Smooth muscle cell (in vitro differentiated cells): ENCODE measurements around the gene PTPN22. TPM values are rescaled to one million over a fixed set of nuclear protein-coding genes. Genes with fewer than 3 reads are reported as not detected.

Experiments used
- DNase-seq: peaks from one replicate; lab custom pipeline; 2025; ENCODE audit not compliant: unreplicated experiment; lab: John Stamatoyannopoulos, UW
- H2AFZ ChIP-seq: fragments of 200-600 bp; sonication (generic); 2 replicates; pipeline ENCODE4 v1.6.0; 2016; ENCODE audit warnings: antibody characterized with exemption, low read depth, mild to moderate bottlenecking
- H3F3A ChIP-seq: fragments of 200-600 bp; sonication (generic); 2 replicates; pipeline ENCODE4 v1.6.0; 2017; ENCODE audit warnings: antibody characterized with exemption, low read depth
- H3K27ac ChIP-seq: fragments of 200-600 bp; sonication (generic); 2 replicates; pipeline ENCODE4 v1.5.1; 2016; ENCODE audit warnings: low read depth, mild to moderate bottlenecking
- H3K27me3 ChIP-seq: fragments of 200-600 bp; sonication (generic); 2 replicates; pipeline ENCODE4 v1.6.1; 2016; ENCODE audit warnings: low read depth, mild to moderate bottlenecking
- H3K36me3 ChIP-seq: fragments of 200-600 bp; sonication (generic); 2 replicates; pipeline ENCODE4 v1.5.1; 2016; ENCODE audit warnings: low read depth
- H3K4me1 ChIP-seq: fragments of 200-600 bp; sonication (generic); 2 replicates; pipeline ENCODE4 v1.5.1; 2016; ENCODE audit warnings: low read depth
- H3K4me2 ChIP-seq: fragments of 200-600 bp; sonication (generic); 2 replicates; pipeline ENCODE4 v1.6.0; 2016; ENCODE audit warnings: mild to moderate bottlenecking
- H3K4me3 ChIP-seq: fragments of 200-600 bp; sonication (generic); 2 replicates; pipeline ENCODE4 v1.5.1; 2016; ENCODE audit warnings: mild to moderate bottlenecking
- H3K79me2 ChIP-seq: fragments of 200-600 bp; sonication (generic); 2 replicates; pipeline ENCODE4 v1.6.0; 2016; ENCODE audit warnings: low read depth, mild to moderate bottlenecking
- H3K9ac ChIP-seq: fragments of 200-600 bp; sonication (generic); 2 replicates; pipeline ENCODE4 v1.6.0; 2016; ENCODE audit warnings: low read depth
- H3K9me3 ChIP-seq: fragments of 200-600 bp; sonication (generic); replicated peaks from 2 replicates; pipeline ENCODE4 v1.5.1; 2016; ENCODE audit warnings: low read depth
- H4K20me1 ChIP-seq: fragments of 200-600 bp; sonication (generic); 2 replicates; pipeline ENCODE4 v1.6.0; 2016; ENCODE audit warnings: low read depth
- WGBS: methylation state at CpG from one replicate; pipeline ENCODE4 v1.1.7; 2016; ENCODE audit warnings: low lambda C conversion rate; 5-methylcytosine and 5-hydroxymethylcytosine counted together
- polyA plus RNA-seq: library from polyadenylated mRNA; unstranded; fragments of >200 nt; fragmentation: Nextera tagmentation; extraction: Ambion mirVana; gene quantifications from 2 replicates; pipeline ENCODE4 v1.2.1, GENCODE V29; 2016
- total RNA-seq: library from RNA; depleted of rRNA; stranded (reverse); fragments of >200 nt; gene quantifications from 2 replicates; pipeline ENCODE4 v1.2.3, GENCODE V29; 2014
- TF ChIP-seq, protein P1 (sequence below): fragments of 200-600 bp; sonication (generic); IDR thresholded peaks from 2 replicates; pipeline ENCODE4 v1.5.1; 2017; ENCODE audit warnings: borderline replicate concordance, mild to moderate bottlenecking, antibody characterized with exemption; ENCODE audit not compliant: insufficient read depth, poor library complexity, severe bottlenecking

Gene PTPN22
- total and polyA plus RNA-seq, 2 experiments from 2014 or later = not detected

DNA sequence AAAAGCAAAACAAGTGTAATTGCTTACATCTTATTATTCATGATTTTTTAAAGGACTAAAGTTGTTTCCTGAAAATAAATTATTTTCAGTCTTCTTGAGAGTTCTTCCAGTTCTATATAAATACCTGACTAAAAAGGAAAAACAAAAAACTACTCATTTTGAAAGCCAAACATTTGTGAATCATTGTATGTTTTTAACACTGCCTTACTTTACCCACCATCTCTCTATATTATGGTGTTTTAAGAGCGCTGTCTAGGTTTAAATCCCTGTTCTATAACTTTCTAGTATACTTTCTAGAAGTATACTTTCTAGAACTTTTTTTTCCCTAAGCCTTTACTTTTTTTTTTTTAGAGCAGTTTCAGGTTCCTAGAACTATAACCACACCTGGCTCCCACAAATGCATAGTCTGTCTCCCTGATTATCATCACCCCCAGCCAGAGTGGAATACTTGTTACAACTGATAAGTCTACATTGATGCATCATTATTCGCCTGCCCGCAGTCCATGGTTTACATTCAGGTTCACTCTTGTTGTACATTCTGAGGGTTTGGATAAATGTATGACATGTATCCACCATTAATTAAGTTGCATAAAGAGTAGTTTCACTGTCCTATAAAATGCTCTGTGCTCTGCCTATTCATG, 69.0 kb downstream of the PTPN22 start:
- Histone ChIP-seq H4K20me1 (peaks cover 91% of the 10 kb centered on the region), H3K9me3 (no peaks in the 10 kb centered on the region), H3K9ac (no peak overlapping the region), H3K79me2 (peaks cover 98% of the 10 kb centered on the region), H2AFZ (no peak overlapping the region), H3K27me3 (no peaks in the 10 kb centered on the region), H3K4me3 (no peak overlapping the region), H3K4me2 (no peak overlapping the region), H3K36me3 (peaks cover 4% of the 10 kb centered on the region), H3F3A (peaks cover 6% of the 10 kb centered on the region), H3K4me1 (peaks cover 8% of the 10 kb centered on the region), H3K27ac (no peak overlapping the region)
- WGBS = 97% methylated on average over 3 of the region's 3 CpGs
- TF ChIP-seq, protein P1, sequence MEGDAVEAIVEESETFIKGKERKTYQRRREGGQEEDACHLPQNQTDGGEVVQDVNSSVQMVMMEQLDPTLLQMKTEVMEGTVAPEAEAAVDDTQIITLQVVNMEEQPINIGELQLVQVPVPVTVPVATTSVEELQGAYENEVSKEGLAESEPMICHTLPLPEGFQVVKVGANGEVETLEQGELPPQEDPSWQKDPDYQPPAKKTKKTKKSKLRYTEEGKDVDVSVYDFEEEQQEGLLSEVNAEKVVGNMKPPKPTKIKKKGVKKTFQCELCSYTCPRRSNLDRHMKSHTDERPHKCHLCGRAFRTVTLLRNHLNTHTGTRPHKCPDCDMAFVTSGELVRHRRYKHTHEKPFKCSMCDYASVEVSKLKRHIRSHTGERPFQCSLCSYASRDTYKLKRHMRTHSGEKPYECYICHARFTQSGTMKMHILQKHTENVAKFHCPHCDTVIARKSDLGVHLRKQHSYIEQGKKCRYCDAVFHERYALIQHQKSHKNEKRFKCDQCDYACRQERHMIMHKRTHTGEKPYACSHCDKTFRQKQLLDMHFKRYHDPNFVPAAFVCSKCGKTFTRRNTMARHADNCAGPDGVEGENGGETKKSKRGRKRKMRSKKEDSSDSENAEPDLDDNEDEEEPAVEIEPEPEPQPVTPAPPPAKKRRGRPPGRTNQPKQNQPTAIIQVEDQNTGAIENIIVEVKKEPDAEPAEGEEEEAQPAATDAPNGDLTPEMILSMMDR = no peak
- no peak for DNase-seq

- Histone ChIP-seq H3K27ac (no peak overlapping the region), H3F3A (peaks cover 6% of the 10 kb centered on the region), H3K27me3 (no peaks in the 10 kb centered on the region), H3K4me3 (no peak overlapping the region), H3K9ac (no peak overlapping the region), H2AFZ (no peak overlapping the region), H3K4me1 (peaks cover 8% of the 10 kb centered on the region), H3K36me3 (peaks cover 7% of the 10 kb centered on the region), H3K79me2 (peaks cover 84% of the 10 kb centered on the region), H3K4me2 (no peak overlapping the region), H3K9me3 (no peaks in the 10 kb centered on the region), H4K20me1 (peaks cover 90% of the 10 kb centered on the region)
- no peak for DNase-seq
- TF ChIP-seq, protein P1 = no peak
- 91% methylated on average over 3 of the region's 3 CpGs for WGBS
Observed at GRCh38 chr1:113800487-113800886, 71.0 kb downstream of the PTPN22 start.

- H3K79me2 ChIP-seq = peaks cover 59% of the 10 kb centered on the region
- no peaks in the 10 kb centered on the region for H3K9me3 ChIP-seq
- no peak overlapping the region for H3K4me2 ChIP-seq
- WGBS = 96% methylated on average over 4 of the region's 4 CpGs
- no peaks in the 10 kb centered on the region for H3F3A ChIP-seq
- peaks cover 7% of the 10 kb centered on the region for H3K36me3 ChIP-seq
- H3K4me1 ChIP-seq = no peaks in the 10 kb centered on the region
- no peak overlapping the region for H3K9ac ChIP-seq
- no peak overlapping the region for H3K27ac ChIP-seq
- DNase-seq = no peak
- TF ChIP-seq, protein P1 = no peak
- no peaks in the 10 kb centered on the region for H3K27me3 ChIP-seq
- no peak overlapping the region for H3K4me3 ChIP-seq
- H2AFZ ChIP-seq = no peak overlapping the region
- peaks cover 68% of the 10 kb centered on the region for H4K20me1 ChIP-seq
Observed at GRCh38 chr1:113797472-113797871, 74.0 kb downstream of the PTPN22 start.
